Measurements from ENCODE around the gene UROC1.

UROC1 gene

GRCh38 chr3:126517291-126517951 lies at the start of gene UROC1:
UROC1 (minus strand) TSS chr3:126517773; CDS start chr3:126517719, 54 bp downstream.
- FAIRE-seq, result no peak

GRCh38 chr3:126562737-126563276 lies 45.2 kb upstream of the UROC1 start:
- FAIRE-seq, result no peak

GRCh38 chr3:126558336-126559071 lies 40.9 kb upstream of the UROC1 start, which contains the start of gene C3orf22:
C3orf22 (minus strand) TSS chr3:126558932; CDS start chr3:126553390, 5,542 bp downstream.
- FAIRE-seq, result no peak

GRCh38 chr3:126557761-126558160 lies 40.2 kb upstream of the UROC1 start:
- FAIRE-seq, result no peak

- no peak for FAIRE-seq
Observed at GRCh38 chr3:126557415-126557745, 39.8 kb upstream of the UROC1 start.

GRCh38 chr3:126556637-126557414 lies 39.3 kb upstream of the UROC1 start:
- FAIRE-seq, result no peak

GRCh38 chr3:126555795-126556636 lies 38.4 kb upstream of the UROC1 start:
- FAIRE-seq, result no peak

- no peak for FAIRE-seq
Observed at GRCh38 chr3:126554560-126555525, 37.3 kb upstream of the UROC1 start.

- FAIRE-seq, result no peak
Observed at GRCh38 chr3:126553284-126554084, 35.9 kb upstream of the UROC1 start.

GRCh38 chr3:126552688-126553283 lies 35.2 kb upstream of the UROC1 start:
- FAIRE-seq, result no peak

- FAIRE-seq, result no peak
Observed at GRCh38 chr3:126551839-126552687, 34.5 kb upstream of the UROC1 start.

- FAIRE-seq, result no peak
Observed at GRCh38 chr3:126551121-126551838, 33.7 kb upstream of the UROC1 start.

- no peak for FAIRE-seq
Observed at GRCh38 chr3:126550488-126551051, 33.0 kb upstream of the UROC1 start.

- no peak for FAIRE-seq
Observed at GRCh38 chr3:126549861-126550487, 32.4 kb upstream of the UROC1 start.

GRCh38 chr3:126548556-126549466 lies 31.2 kb upstream of the UROC1 start:
- FAIRE-seq, result no peak

- no peak for FAIRE-seq
Observed at GRCh38 chr3:126547721-126548120, 30.1 kb upstream of the UROC1 start.
